Midbrain (tissue), 1 donor: Measurements from ENCODE around the gene TMPRSS11B.
A peak's percentile ranks its signal among the peaks of the same experiment; 100 is the strongest.
"Not testable (repeated sequence)": the region's sequence is repeated elsewhere in the genome, so short reads cannot be mapped to it uniquely, and the experiment has no call there.

ENCODE experiments used
- DNase-seq: peaks from one replicate; lab custom pipeline; 2025; lab: John Stamatoyannopoulos, UW

Gene TMPRSS11B, protein sequence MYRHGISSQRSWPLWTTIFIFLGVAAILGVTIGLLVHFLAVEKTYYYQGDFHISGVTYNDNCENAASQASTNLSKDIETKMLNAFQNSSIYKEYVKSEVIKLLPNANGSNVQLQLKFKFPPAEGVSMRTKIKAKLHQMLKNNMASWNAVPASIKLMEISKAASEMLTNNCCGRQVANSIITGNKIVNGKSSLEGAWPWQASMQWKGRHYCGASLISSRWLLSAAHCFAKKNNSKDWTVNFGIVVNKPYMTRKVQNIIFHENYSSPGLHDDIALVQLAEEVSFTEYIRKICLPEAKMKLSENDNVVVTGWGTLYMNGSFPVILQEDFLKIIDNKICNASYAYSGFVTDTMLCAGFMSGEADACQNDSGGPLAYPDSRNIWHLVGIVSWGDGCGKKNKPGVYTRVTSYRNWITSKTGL

GRCh38 chr4:68245594-68245993, at the start of gene TMPRSS11B:
Gene TMPRSS11B, minus strand, starts transcription at chr4:68245694. Its CDS starts 136 bp downstream, at chr4:68245558.
- no peak for DNase-seq

DNA sequence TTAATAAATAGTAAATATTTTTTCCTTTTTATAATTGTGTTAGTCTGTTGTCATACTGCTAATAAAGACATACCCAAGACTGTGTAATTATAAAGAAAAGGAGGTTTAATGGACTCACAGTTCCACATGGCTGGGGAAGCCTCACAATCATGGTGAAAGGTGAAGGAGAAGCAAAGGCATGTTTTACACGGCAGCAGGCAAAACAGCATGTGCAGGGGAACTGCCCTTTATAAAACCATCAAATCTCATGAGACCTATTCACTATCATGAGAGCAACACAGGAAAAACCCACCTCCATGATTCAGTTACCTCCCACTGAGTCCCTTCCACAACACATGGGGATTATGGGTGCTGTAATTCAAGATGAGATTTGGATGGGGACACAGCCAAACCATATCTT, 45.8 kb upstream of the TMPRSS11B start:
- no peak for DNase-seq

GRCh38 chr4:68288393-68288740, 42.9 kb upstream of the TMPRSS11B start:
- no peak for DNase-seq

- no peak for DNase-seq
These were observed 42.4 kb upstream of the TMPRSS11B start for GRCh38 chr4:68287704-68288392.

- no peak for DNase-seq
These were observed 38.2 kb upstream of the TMPRSS11B start for GRCh38 chr4:68283714-68284113.

GRCh38 chr4:68283095-68283494, 37.6 kb upstream of the TMPRSS11B start:
- no peak for DNase-seq

- DNase-seq: not testable (repeated sequence)
These were observed 36.6 kb upstream of the TMPRSS11B start for GRCh38 chr4:68281796-68282740.

DNA sequence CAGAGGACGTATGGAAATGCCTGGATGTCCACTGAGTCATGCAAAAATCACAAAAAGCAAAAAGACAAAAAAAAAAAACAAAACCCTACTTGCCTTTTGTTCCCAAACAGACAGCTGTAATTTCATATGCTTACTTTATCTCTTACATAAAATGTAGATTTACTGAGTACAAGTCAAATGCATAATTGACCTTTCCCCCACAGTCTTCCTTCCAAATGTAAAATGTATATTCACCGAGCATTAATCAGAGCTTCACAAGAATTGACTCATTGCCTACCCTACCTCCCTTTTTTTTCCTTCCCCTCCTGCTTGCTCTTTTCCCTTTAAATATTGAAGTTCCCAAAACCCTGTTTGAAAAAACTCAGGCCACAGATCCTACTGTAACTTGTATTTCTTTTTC, 32.5 kb upstream of the TMPRSS11B start:
- DNase-seq: no peak

DNA sequence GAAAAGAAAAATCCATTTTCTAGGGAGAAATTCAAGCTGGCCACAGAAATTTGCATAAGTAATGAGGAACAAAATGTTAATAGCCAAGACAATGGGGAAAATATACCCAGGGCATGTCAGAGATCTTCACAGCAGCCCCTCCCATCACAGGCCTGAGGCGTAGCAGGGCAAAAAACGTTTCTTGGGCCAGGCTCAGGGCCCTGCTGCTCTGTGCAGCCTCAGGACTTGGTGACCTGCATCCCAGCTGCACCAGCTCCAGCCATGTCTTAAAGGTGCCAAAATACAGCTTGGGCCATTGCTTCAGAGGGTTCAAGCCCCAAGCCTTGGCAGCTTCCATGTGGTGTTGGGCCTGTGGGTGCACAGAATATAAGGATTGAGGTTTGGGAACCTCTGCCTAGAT, 32.1 kb upstream of the TMPRSS11B start:
- no peak for DNase-seq

- DNase-seq: no peak
These were observed 27.4 kb upstream of the TMPRSS11B start for GRCh38 chr4:68272860-68273259.

GRCh38 chr4:68272380-68272779, 26.9 kb upstream of the TMPRSS11B start:
- no peak for DNase-seq

DNA sequence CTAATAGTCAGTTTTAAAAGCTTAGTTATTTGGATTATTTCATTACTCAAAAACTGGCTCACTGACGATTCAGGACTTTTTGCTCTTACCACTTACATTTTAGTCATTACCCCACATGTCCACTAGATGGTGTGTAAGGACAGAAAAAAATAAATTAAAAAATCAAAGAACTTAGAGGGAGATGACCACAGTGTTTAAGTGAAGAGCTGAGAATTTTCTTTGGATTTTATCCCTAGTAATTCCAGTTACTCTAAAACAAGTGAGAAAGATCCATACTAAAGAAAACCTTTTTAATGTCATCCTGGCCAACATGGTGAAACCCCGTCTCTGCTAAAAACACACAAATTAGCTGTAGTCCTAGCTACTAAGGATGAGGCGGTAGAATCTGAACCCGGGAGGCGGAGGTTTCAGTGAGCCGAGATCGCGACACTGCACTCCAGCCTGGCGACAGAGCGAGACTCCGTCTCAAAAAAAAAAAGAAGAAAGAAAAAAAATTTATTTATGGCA, 26.4 kb upstream of the TMPRSS11B start:
- DNase-seq: peak; percentile 66

- no peak for DNase-seq
These were observed 22.0 kb upstream of the TMPRSS11B start for GRCh38 chr4:68267433-68267944.

- no peak for DNase-seq
These were observed 19.5 kb upstream of the TMPRSS11B start for GRCh38 chr4:68264875-68265565.

DNA sequence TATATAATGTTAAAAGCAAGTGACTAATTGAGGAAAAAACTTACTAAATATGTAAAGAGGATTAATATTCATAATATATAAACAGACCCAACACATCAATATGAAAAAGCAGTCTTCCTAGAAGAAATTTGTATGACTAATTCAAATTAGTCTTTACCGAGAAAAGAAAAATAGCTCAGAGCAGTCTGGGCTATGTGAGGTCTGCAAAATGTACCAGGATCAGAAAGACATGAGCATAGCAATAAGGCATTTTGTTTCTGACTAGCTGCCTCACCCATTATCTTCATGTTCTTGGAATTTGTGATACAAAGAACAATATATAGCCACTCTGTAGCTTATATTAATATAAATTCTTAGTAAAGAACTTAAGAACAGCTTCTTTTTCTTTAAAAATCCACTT, 13.7 kb upstream of the TMPRSS11B start:
- DNase-seq: no peak

- DNase-seq: no peak
These were observed 12.2 kb upstream of the TMPRSS11B start for GRCh38 chr4:68257719-68258118.

DNA sequence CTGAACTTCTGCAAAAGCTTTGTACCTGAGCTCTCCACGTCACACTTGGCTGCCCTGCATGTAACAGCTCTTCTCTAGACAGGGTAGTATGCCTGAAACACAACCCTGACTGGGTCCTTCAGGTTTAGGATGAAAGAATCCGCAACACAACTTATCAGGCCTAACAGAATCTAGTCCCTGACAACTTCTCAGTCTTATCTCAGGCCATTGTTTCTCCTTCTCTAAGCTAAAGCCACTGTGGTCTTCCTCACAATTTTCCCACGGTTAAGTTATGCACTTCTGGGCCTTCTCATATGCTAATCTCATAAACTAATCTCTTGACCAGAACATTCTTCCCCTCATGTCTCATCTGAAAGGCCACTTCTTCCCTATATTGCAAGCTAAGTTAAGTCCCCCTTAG, 10.8 kb upstream of the TMPRSS11B start:
- DNase-seq: no peak

DNA sequence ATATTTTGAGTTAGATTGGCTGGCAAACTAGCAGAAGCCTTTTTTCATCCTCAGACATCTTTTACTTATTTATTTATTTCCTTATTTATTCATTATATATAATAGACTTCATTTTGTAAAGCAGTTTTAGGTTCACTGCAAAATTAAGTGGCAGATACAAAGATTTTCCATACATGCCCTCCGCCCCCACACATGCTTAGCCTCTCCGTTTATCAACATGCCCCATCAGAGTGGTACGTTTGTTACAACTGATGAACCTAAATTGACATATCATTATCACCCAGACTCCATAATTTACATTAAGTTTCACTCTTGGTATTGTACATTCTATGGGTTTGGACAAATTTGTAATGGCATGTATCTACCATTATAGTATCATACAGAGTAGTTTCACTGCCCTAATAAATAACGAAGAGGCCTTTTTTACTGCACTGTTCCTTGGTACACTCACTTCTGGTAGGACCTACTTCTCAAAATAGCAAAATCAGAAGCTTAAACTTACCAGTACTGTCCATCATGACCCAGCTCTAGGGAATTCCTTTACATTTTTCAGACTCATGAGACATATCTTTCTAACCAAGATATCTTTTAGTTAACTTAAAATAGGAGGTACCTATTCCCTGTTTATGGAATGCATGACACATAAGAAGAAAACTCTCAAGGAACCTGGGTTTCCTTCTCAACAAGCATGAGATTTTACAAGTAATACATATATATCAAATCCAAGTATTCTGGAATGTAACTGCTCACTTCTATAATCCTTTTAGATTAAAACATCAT, 4.8 kb upstream of the TMPRSS11B start:
- DNase-seq: no peak

DNA sequence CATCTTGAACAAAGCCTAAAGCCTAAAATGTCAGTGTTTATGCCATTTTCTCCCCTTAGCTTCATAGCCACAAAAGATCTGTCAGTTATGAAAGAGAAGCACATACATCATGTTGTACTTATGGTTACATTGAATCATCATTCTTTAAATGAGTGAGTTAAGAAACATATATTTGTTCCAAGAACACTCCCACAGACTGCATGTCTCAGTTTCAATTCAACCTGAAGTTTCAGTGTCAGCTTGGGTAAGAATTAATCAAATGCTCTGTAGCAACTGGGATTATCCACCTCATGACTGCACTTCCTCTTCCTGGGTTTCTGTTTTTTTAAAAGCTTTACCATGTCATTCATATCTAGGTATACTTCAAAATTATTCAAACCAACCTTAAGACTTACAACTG, 3.9 kb upstream of the TMPRSS11B start:
- no peak for DNase-seq

DNA sequence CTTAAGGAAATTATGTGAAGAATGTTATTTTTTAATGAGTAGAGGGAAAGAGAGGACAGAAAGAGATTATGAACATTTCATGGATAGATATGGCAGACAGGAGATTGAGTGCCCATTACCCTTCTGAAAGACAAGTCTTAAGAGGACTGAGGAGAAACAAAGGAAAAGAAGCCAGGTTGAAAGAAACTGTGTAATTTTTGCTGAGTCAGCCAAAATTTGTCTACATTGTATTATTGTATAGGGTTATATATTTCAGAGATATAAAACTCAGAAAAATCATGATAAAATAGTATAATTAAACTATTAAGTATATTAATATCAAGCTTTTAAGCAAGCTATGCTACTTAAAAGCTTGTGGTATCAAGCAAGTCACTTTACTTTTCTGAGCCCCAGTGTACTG, 4.9 kb downstream of the TMPRSS11B start:
- no peak for DNase-seq

GRCh38 chr4:68228568-68228967, 16.9 kb downstream of the TMPRSS11B start:
- no peak for DNase-seq
